ENCODE measurements around the gene KIF26B.

Gene KIF26B

GRCh38 chr1:245142171-245142798, 12.5 kb upstream of the KIF26B start:
- no peak for TF ChIP-seq CTCF (IDR thresholded peaks at IDR 0.05)

- no peak for TF ChIP-seq CTCF (IDR thresholded peaks at IDR 0.05)
Measured at GRCh38 chr1:245142976-245143375, 11.8 kb upstream of the KIF26B start.

GRCh38 chr1:245143849-245144248, 10.9 kb upstream of the KIF26B start:
- TF ChIP-seq CTCF (IDR thresholded peaks at IDR 0.05), result no peak

GRCh38 chr1:245148069-245148468, 6.7 kb upstream of the KIF26B start:
- TF ChIP-seq CTCF (IDR thresholded peaks at IDR 0.05), result no peak

GRCh38 chr1:245148861-245149260, 5.9 kb upstream of the KIF26B start:
- TF ChIP-seq CTCF (IDR thresholded peaks at IDR 0.05), result no peak

- peak; percentile 80 for TF ChIP-seq CTCF (IDR thresholded peaks at IDR 0.05)
Measured at GRCh38 chr1:245153081-245153551, 1.7 kb upstream of the KIF26B start.

GRCh38 chr1:245153552-245154428, 995 bp upstream of the KIF26B start:
- TF ChIP-seq CTCF (IDR thresholded peaks at IDR 0.05), result no peak
